Vagina (tissue), 2 donors: ENCODE results near the gene TGM5.

ENCODE experiments used
- CTCF ChIP-seq, 3 experiments: fragments of 450-650 bp in 2 of 3; fragments of 200-600 bp in 1 of 3; sonication (generic) in 1 of 3; IDR thresholded peaks; one replicate each; pipeline ENCODE4 v1.5.1; 2017 to 2019; ENCODE audit warnings: antibody characterized with exemption in 3 of 3, mild to moderate bottlenecking in 2 of 3, moderate library complexity in 2 of 3
- POLR2AphosphoS5 ChIP-seq, 2 donors: sonication (generic); formaldehyde crosslinking; IDR thresholded peaks; one replicate each; pipeline ENCODE4 v1.9.0; 2017; ENCODE audit warnings: antibody characterized with exemption in 2 of 2, mild to moderate bottlenecking in 2 of 2, low read depth in 1 of 2; ENCODE audit not compliant: insufficient read depth in 1 of 2

DNA sequence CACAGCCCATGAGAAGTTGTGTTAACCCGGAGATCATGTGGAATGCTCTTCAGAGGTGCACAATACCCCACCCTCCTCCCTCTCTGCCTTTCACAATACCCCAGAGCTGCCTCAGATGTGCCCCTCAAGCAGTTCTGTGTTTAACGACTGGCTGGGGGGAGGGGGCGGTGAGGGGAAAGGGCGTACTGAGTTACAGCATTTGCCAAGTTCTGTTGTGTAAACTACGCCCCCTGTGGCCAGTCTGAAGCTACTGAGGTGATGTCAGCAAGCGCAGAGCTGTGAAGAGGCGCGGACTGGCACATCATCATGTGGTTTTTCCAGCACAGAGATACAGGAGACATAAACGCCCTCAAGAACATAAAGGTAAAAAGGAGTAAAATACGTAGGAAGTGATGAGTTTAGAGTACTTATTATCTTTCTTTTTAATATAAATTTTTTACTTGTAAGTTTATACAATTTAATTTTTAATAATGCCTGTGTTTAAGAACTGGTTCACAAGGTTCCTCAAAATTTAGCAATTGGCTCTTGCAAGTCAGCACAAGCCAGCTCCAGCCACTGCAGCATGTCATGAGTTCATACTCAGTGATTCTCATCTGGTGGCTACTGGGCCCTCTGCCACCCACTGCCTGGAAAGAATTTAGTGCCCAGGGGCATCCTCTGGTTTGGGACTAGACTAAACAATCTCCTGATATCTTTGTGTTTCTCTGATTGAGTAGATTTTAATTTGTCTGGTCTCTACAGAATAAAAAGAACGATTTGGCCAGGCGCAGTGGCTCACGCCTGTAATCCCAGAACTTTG is 47.6 kb downstream of the TGM5 start:
- TF ChIP-seq POLR2AphosphoS5 (IDR thresholded peaks at IDR 0.05; ENCODE audit: insufficient read depth in 1 of 2, low read depth in 1 of 2): no peak
- TF ChIP-seq CTCF (IDR thresholded peaks at IDR 0.05): no peak
